Measurements from ENCODE around the gene CPM.
"Not testable (repeated sequence)": the region's sequence is repeated elsewhere in the genome, so short reads cannot be mapped to it uniquely, and the experiment has no call there.

The CPM gene

DNA sequence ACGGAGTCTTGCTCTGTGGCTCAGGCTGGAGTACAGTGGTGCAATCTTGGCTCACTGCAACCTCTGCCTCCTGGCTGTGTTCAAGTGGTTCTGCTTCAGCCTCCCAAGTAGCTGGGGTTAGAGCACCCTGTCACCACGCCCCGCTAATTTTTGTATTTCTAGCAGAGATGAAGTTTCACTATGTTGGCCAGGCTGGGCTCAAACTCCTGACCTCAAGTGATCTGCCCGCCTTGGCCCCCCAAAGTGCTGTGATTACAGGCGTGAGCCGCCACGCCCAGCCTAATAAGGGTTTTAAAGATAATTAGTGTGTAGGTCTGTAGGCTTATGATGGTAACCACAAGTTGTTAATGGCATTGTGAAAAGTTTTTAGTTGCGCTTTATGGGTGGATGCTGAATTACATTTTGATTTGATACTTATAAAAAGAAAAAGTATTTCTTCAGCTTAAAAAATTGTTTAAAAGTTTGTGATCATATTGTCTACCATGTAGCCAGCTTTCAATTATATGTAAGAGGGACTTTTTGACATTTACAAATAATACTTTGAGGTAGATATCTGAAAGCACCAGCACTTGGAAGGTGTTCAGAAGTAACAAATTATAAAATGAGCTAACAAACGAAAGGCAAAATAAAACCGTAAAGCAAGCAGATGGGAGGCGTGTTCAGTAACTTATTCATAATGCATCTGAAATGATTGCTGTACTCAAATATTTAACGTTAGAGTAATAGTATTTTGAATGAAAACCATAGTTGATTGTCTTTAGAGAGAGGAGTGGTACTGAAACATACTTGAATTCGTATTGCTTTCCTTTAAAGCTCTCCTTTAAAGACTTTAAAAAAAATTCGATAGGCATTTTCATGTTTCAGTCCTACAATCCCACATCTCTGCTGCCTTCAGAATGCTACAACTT lies 87.9 kb downstream of the CPM start:
- no peak for DNase-seq

DNA sequence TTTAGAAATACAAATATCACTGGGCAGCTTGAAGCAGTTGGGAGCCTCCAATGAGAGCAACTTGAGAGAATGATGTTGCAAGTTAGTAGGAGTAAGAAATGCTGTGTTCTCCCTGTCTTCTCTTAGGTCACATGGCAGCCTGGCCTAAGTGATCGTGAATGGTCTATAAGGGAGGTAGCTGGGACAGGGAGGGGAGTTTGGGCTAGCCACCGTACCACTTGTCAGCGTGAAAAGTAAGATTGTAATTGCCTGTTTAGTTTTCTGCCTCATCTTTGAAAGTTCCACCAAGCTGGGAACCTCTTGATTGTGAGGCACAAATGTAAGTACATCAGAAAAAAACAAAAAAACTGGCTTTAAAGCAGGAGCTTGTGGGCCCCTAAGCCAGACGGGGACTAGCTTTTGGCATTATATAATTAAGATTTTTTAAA lies 88.6 kb downstream of the CPM start:
- DNase-seq, result no peak

DNA sequence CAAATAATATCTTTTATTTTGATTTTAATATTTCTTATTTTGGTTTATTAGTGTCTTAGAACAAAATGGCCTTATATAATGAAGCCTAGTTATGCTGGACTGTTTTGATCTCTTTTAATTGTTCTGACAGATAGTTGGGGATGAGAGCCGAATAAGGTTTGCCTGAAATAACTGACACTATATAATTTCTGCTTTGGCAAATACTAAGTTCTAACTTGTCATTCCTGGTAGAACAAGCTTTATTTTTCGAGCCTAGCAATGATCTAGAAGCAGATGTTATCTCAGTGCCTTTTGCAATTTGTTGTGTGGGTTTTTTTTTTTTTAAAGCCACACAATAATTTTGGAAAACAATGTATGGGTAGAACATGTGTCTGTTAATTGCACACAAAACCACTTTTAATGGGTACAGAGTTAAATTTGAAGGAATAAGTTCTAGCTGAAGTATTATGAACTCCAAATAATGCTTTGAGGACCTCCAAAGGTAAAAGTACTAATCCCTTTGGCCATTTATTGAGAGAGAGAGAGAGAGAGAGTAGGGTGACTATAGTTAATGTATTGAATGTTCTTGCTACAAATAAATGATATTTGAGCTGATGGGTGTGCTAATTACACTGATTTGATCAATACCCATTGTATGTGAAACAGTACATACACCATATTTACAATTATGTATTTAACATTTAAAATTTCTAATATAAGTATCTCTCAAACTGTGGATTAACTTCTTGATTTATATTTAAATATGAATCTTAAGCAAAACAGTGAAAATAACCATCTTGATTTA lies 90.0 kb downstream of the CPM start:
- DNase-seq, result no peak

DNA sequence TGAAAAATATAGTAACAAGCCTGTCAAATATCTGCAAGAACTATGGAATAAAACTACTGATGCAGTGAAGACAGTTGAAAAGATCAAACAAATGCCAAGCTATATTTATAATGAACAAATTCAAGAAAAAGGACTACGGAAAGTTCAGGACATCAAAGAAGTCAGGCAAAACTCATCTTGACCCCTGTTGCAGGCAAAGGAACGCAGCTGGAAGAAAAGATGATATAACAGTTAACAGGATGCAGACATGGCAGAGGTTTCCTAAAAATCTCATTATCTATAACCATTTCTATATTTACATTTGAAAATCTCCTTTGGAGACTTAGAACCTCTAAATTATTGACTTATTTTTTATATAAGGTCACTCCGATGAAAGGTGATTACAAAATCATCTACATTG lies 90.8 kb downstream of the CPM start:
- no peak for DNase-seq

DNA sequence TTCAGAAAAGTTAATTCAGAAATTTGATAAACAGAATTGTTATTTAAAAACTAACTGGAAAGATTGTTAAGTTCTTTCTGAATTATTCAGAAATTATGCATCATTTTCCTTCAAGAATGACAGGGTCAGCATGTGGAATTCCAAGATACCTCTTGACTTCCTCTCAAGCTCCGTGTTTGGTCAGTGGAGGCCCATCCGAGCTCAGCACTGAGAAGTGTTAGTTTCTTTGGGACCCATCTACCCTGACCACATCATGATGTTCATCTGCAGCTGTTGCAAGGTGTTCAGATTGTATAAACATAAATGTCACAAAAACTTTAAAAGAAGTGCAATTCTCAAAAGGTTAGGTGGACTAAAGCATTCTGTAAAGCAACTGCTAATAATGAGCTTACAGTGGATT lies 91.3 kb downstream of the CPM start:
- no peak for DNase-seq

DNA sequence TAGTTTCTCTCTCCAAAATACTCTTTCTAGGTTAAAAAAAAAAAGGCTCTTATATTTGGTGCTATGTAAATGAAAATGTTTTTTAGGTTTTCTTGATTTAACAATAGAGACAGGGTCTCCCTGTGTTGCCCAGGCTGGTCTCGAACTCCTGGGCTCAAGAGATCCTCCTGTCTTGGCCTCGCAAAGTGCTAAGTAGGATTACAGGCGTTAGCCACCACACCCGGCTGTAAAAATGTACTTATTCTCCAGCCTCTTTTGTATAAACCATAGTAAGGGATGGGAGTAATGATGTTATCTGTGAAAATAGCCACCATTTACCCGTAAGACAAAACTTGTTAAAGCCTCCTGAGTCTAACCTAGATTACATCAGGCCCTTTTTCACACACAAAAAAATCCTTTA lies 91.8 kb downstream of the CPM start:
- not testable (repeated sequence) for DNase-seq

DNA sequence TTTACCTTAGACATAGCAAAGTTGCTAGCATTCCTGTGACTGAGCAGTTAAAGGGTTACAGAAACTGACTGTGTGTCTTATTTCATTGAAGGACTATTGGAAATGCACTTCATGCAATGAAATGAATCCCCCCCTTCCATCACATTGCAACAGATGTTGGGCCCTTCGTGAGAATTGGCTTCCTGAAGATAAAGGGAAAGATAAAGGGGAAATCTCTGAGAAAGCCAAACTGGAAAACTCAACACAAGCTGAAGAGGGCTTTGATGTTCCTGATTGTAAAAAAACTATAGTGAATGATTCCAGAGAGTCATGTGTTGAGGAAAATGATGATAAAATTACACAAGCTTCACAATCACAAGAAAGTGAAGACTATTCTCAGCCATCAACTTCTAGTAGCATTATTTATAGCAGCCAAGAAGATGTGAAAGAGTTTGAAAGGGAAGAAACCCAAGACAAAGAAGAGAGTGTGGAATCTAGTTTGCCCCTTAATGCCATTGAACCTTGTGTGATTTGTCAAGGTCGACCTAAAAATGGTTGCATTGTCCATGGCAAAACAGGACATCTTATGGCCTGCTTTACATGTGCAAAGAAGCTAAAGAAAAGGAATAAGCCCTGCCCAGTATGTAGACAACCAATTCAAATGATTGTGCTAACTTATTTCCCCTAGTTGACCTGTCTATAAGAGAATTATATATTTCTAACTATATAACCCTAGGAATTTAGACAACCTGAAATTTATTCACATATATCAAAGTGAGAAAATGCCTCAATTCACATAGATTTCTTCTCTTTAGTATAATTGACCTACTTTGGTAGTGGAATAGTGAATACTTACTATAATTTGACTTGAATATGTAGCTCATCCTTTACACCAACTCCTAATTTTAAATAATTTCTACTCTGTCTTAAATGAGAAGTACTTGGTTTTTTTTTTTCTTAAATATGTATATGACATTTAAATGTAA lies 93.5 kb downstream of the CPM start:
- DNase-seq, result no peak

DNA sequence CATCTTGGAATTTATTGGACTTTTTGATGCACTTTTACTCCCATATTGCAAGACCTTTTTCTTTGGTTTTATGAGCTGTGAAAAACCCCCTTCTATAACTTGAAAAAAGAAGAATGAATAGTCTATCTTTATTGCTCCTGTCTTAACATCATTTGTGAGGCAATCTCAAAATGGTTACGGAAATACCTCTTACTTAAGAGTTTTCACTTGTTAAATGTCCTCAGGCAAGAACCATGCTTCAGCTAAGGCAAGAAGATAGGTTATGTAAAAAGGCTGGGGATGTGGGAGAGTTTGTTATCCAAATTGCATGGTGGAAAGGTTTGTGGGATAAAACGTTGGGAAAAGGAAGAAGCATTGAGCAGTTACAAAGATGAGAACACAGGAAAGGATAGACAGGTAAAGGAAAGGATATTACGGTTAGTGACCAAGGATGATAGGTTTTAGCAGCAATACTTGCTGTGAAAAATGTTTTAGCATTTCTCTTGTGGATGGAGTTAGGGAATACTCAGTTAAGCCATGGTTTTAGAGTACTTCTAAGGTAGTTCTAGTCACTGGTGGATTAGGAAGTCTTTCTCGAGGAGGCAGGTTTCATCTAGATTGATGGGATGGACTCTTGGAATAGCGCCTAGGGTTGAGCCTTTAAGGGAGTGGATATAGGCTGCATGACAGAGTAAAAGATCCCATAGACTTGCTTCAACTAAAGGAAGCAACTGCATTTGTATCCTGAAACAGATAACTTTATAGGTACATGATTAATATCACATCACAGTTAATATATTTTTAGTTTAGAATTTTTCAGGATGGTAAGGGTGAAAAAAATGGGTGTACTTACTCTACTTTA lies 94.7 kb downstream of the CPM start:
- no peak for DNase-seq

DNA sequence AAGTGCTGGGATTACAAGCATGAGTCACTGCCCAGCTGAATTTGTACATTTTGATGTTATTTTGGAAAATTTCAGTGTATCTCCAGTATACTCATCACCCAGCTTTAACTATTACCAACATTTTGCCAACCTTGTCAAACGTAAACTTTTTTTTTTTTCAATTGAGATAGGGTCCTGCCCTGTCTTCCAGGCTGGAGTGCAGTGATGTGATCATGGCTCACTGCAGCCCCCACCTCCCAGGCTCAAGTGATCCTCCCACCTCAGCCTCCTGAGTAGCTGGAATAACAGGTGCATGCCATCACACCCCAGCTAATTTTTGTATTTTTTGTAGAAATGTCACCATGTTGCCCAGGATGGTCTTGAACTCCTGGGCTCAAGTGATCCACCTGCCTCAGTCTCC lies 95.8 kb downstream of the CPM start:
- DNase-seq, result no peak

DNA sequence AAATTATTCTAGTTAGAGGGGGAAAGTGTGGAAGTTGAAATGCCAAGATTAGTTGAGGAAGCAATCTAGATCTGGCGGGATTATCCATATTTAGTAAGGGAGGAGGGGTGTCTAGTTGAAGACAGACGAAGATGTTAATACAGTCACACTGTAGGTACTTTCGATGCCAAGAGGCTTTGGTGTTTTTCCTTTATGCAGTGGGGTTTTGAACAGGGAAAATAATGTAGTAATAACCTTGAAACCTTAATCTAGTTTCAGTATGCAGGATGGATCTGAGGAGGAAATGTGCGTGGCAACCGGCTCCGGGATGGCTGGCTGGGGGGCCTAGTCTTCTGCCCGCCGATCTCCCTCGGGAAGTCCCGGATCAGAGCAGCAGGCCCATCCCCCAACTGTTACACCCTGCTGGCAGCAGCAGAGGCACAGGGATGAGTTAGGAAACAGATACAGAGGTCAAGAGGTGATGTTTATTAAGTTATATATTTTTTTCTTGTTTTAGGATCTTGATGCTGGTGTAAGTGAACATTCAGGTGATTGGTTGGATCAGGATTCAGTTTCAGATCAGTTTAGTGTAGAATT lies 97.5 kb downstream of the CPM start:
- DNase-seq, result no peak

DNA sequence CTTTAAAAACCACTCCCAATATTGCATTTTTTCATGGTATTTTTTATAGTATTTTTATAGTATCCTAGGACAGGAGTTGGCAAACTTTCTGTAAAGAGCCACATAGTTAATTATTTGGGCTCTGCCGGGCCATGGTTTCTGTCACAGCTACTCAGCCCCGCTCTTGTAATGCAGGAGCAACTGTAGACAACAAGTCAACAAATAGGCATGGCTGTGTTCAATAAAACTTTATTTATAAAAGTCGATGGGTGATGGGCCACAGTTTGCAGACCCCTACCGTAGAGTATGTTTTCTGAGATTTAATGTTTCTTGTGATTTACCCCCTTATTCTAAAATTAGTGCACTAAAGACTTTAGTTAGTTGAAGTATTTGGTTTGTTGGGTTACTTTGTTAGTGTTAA lies 99.5 kb downstream of the CPM start:
- DNase-seq, result no peak

DNA sequence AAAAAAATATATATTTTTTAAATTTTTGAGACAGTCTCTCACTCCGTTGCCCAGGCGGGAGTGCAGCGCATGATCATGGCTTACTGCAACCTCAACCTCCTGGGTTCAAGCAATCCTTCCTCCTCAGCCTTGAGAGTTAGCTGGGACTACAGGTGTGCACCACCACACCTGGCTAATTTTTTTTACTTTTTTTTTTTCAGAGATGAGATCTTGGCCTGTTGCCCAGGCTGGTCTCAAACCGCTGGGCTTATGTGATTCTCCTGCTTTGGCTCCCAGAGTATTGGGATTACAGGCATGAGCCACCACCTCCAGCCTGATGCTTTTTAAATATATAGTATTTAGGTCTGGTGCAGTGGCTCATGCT lies 100.5 kb downstream of the CPM start:
- DNase-seq, result no peak

DNA sequence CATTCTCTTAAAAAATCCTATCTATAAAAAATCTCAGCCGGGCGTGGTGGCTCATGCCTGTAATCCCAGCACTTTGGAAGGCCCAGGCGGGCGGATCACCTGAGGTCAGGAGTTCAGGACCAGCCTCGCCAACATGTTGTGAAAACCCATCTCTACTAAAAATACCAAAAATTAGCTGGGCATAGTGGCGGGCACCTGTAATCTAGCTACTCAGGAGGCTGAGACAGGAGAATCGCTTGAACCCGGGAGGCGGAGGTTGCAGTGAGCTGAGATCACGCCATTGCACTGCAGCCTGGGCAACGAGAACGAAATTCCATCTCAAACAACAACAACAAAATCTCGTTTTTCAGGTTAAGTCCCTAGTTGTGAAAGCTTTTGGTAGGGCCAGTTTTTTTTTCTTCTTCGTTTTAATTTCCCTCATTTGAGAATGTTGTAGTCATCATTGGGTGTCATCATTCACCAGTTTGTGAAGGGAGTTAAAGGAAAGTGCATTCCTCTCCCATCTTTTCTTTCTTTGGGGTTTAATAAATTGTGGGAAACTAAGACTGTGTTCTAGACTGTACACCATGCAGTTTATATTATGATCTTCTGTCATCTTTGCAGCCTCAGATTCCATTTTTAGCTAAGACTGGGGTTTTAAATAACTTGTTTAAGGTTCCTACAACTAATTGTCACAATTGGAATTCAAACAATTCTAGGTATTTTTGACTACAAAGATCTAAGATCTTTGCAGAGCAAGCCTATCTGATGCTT lies 101.0 kb downstream of the CPM start:
- peak; percentile 22 for DNase-seq

DNA sequence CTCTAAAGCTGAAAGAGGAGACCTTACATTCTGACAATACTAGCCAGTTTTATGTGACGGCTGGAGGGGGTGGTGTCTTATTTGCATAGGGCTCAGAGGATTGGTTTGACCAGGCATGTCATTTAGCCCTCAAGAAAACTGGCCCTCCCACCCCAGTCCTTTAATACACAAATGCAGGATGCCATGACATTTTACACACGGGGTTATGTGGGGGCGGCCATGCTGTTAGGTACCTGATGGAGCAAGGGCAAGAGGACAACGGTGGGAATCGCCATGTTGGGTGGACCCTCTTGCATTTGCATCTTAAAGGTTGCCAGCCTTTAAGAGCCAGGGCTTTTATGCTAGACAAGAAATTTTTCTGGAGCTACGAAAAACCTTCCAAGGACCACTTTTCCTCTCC lies 101.7 kb downstream of the CPM start:
- DNase-seq, result no peak

DNA sequence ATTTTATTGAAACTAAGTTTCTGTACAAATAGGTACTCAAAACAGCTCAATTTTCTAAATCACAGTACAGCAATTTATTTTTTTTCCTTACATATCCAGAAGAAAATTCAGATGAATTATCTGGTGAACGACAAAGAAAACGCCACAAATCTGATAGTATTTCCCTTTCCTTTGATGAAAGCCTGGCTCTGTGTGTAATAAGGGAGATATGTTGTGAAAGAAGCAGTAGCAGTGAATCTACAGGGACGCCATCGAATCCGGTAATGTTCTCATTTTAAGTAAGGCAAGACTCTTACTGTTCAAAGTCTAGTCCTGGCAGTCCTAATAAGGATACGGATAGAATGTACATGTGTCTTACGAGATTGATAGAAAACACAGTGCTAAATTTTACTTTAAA lies 104.3 kb downstream of the CPM start:
- DNase-seq, result no peak

DNA sequence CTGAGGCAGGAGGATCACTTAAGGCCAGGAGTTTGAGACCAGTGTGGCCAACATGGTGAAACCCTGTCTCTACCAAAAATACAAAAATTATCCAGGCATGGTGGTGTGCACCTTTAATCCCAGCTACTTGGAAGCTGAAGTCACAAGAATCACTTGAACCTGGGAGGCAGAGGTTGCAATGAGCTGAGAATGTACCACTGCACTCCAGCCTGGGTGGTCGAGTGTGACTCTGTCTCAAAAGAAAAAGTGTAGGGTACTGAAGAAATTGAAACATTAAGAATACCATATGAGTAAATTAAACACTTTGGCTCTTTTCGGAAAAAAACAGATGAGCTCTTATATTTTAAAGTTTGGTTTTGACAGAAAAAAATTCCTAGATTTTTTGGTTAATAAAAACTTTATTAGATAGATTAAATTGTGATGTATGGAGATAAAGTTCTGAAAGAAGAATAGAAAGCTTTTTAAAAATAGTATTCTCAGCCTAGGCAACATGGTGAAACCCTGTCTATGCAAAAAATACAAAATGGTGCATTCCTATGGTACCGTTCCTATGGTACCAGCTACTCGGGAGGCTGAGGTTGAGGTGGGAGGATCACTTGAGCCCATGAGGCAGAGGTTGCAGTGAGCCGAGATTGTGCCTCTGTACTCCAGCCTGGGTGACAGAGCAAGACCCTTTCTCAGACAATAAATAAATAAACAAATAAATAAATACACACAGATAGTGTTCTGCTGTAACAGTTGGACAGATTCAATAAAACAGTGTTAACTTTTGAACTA lies 104.9 kb downstream of the CPM start:
- no peak for DNase-seq

DNA sequence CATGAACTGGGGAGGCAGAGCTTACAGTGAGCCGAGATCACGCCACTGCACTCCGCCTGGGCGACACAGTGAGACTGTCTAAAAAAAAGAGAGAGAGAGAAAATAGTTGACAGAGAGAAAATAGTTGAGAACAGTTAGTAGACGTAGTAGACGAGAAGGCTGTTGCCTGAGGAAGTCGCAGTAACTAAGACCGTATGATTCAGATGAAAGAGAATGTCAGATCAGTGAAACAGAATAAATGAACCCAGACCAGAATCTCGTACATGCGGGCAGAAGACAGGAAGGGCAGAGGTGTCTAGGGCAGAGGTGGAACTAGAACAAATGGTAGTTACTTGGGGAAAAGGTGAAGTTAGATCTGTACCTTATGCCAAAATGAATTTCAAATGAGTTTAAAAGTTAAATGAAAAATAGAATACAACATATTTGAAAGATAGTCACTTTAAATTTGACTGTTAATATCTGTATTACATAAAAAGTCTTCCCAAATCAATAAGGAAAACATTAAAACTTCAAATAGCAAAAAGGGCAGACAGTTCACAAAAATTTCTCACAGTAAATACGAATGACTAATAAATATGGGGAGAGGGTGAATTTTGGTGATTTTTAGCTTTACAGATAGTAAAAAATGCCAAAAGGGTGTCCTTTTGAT lies 107.3 kb downstream of the CPM start:
- DNase-seq, result no peak

DNA sequence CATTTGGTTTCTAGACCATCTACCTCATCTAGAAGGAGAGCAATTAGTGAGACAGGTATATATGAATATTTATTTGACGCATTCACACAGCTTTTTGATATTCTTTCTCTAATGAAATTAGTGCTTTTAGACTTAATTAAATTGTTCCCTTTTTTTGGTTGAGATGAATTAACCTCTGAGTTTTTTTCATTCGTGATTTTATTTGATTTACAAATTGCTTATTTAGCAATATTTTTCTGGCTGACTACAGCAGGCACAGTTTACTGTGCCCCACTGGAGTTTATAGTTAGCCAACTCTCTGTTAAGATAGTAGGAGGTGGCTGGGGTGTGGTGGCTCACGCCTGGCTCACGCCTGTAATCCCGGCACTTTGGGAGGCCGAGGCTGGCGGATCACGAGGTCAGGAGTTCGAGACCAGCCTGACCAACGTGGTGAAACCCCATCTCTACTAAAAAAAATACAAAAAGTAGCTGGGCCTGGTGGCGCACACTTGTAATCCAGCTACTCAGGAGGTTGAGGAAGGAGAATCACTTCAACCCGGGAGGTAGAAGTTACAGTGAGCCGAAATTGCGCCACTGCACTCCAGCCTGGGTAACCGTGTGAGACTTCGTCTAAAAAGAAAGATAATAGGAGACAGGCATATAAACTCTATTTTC lies 108.2 kb downstream of the CPM start:
- DNase-seq, result no peak

DNA sequence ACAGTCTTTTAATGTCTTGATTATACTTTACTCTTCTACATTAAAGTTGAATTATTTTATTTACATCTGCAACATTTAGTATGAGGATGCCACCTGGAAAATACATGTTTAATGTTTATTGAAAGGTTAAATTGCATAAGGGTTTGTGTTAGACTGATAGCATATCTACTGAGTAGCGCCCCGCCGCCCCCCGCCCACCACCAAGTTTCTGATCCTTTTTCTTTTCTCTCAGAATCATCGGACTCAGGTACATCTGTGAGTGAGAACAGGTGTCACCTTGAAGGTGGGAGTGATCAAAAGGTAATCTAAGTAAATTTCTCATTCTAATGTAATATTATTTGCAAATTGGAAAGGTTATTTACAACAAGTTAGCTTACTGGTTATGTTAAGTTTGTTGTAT lies 108.8 kb downstream of the CPM start:
- no peak for DNase-seq

Measured in fibroblast of upper back skin (primary cell).